Right lobe of liver (tissue), 4 donors: ENCODE measurements around the gene DKKL1.

Experiments used
- CTCF ChIP-seq, 4 donors: fragments of 200-600 bp in 3 of 4; fragments of 450-650 bp in 1 of 4; IDR thresholded peaks; one replicate each; pipeline versions ENCODE4 v1.5.1 to v1.8.0; 2016 to 2022; ENCODE audit warnings: antibody characterized with exemption in 4 of 4, mild to moderate bottlenecking in 2 of 4
- POLR2A ChIP-seq: fragments of 450-650 bp; IDR thresholded peaks from one replicate; pipeline ENCODE4 v1.6.1; 2017; ENCODE audit warnings: antibody characterized with exemption, mild to moderate bottlenecking
- donor health status: DM: no; HTN: no; CAD: no.
- donor health status: DM: no; HTN: no; CAD: no.
- donor health status: DM: no; HTN: yes; CAD: no.

- TF ChIP-seq POLR2A: no peak
- no peak for TF ChIP-seq CTCF (IDR thresholded peaks at IDR 0.05)
These were observed 33.2 kb downstream of the DKKL1 start for GRCh38 chr19:49396738-49397505.
